ENCODE results near the gene TNFRSF8. TPM values are rescaled to one million over a fixed set of nuclear protein-coding genes. Genes with fewer than 3 reads are reported as not detected.

The TNFRSF8 gene
- total RNA-seq, 2 experiments from 2014 or later: 1.5 to 1.8 TPM

DNA sequence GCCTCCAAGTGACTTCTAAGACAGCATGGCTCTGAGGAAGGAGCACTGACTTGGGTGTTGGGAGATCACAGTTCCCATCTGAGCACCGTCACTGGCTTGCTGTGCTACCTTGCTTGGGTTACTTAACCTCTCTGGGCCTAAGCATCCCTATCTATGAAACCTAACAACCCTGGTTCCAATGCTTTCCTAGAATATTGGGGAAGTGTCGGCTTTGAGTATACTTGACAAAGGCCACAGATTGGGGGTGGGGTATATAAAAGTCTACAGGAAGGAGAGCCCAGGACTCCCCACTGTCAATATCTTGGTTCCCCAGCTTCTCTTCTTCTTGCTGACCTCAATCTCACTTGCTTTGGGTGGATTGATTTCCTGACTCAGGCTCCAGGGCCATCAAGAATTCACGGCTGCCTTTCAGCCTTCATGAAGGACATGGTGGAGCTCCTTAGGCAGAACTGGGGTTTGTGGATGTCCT, 110.0 kb downstream of the TNFRSF8 start:
- no peak for DNase-seq
- H3K9me3 Mint-ChIP-seq: peaks cover 6% of the 10 kb centered on the region
- H3K4me1 Mint-ChIP-seq (ENCODE audit: low read depth): peaks cover 84% of the 10 kb centered on the region
- ChIA-PET CTCF (interaction anchor here (0.8 to 3.9 kb wide), 7 partner anchors 18 to 122 kb away, joined by 3 to 22 read pairs (median 3); no protein-coding TSS in a partner anchor), POLR2A (interaction anchor here (0.8 to 1.4 kb wide), 7 partner anchors 8 to 105 kb away, joined by 3 to 4 read pairs (median 4); no protein-coding TSS in a partner anchor)
- no peaks in the 10 kb centered on the region for H3K27me3 Mint-ChIP-seq
- TF ChIP-seq, protein P1, sequence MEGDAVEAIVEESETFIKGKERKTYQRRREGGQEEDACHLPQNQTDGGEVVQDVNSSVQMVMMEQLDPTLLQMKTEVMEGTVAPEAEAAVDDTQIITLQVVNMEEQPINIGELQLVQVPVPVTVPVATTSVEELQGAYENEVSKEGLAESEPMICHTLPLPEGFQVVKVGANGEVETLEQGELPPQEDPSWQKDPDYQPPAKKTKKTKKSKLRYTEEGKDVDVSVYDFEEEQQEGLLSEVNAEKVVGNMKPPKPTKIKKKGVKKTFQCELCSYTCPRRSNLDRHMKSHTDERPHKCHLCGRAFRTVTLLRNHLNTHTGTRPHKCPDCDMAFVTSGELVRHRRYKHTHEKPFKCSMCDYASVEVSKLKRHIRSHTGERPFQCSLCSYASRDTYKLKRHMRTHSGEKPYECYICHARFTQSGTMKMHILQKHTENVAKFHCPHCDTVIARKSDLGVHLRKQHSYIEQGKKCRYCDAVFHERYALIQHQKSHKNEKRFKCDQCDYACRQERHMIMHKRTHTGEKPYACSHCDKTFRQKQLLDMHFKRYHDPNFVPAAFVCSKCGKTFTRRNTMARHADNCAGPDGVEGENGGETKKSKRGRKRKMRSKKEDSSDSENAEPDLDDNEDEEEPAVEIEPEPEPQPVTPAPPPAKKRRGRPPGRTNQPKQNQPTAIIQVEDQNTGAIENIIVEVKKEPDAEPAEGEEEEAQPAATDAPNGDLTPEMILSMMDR (IDR thresholded peaks at IDR 0.05): no peak
- intact Hi-C loops (cut with micrococcal nuclease): no loop called here
- H3K36me3 Mint-ChIP-seq (ENCODE audit: low read depth): peaks cover 74% of the 10 kb centered on the region
- peak overlapping the region; percentile 67 for H3K4me3 Mint-ChIP-seq
- peak overlapping the region; percentile 98 for H3K27ac Mint-ChIP-seq
- ATAC-seq: no peak

DNA sequence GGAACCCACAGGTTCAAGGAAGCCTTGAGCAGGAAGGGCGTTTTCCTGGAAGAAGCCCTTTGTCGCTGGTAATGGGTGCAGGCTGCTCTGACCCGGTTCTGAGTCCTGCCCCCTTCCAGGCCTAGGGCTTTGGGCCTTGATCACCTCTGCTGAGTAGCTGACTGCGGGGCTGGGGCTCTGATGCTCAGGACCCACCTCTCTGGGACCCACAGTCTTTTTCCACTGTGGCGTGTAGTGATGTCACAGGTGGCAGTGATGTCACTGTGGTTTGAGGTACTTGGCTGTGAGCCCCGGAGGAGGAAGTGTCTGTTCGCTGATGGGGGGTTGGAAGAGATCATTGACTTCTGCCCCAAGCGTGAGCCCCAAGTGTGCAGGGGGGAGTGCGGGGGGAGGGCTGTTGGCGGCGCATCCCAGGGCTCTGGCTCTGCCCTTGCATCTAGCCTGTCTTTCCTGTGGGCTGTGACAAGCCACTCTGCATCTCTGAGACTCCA, 110.6 kb downstream of the TNFRSF8 start:
- Mint-ChIP-seq H3K9me3 (peaks cover 6% of the 10 kb centered on the region), H3K36me3 (ENCODE audit: low read depth) (peaks cover 73% of the 10 kb centered on the region), H3K27ac (peak overlapping the region; percentile 98), H3K27me3 (no peaks in the 10 kb centered on the region), H3K4me1 (ENCODE audit: low read depth) (peaks cover 88% of the 10 kb centered on the region), H3K4me3 (peak overlapping the region; percentile 67)
- DNase-seq: peak; percentile 97
- CTCF ChIA-PET: interaction anchor here (0.8 to 3.9 kb wide), 6 partner anchors 25 to 123 kb away, joined by 3 to 22 read pairs (median 3); no protein-coding TSS in a partner anchor
- peak; percentile 38 for ATAC-seq
- intact Hi-C loops (cut with micrococcal nuclease): no loop called here
- POLR2A ChIA-PET: interaction anchor here (0.8 to 1.4 kb wide), 7 partner anchors 9 to 106 kb away, joined by 3 to 4 read pairs (median 4); no protein-coding TSS in a partner anchor
- TF ChIP-seq, protein P1 (IDR thresholded peaks at IDR 0.05): no peak

GRCh38 chr1:12174924-12175810, 112.1 kb downstream of the TNFRSF8 start:
- Mint-ChIP-seq H3K4me1 (ENCODE audit: low read depth) (peaks cover 88% of the 10 kb centered on the region), H3K36me3 (ENCODE audit: low read depth) (peaks cover 73% of the 10 kb centered on the region), H3K27ac (peak overlapping the region; percentile 98), H3K9me3 (peaks cover 6% of the 10 kb centered on the region), H3K4me3 (peak overlapping the region; percentile 67), H3K27me3 (no peaks in the 10 kb centered on the region)
- POLR2A ChIA-PET: interaction anchor here (0.7 to 5.3 kb wide), 8 partner anchors 8 to 28 kb away, joined by 3 to 57 read pairs (median 4); partner anchors contain the start of gene TNFRSF1B
- TF ChIP-seq, protein P1 (IDR thresholded peaks at IDR 0.05): no peak
- DNase-seq: no peak
- CTCF ChIA-PET: interaction anchor here (3.9 kb wide), 1 partner anchor 51 kb away, joined by 22 read pairs; no protein-coding TSS in a partner anchor
- ATAC-seq: no peak
- intact Hi-C loops (cut with micrococcal nuclease): loop anchor here (5.0 kb wide), 1 partner anchor 48 kb away; no protein-coding TSS in a partner anchor

- DNase-seq: no peak
- peaks cover 2% of the 10 kb centered on the region for H3K9me3 Mint-ChIP-seq
- no peak for ATAC-seq
- ChIA-PET CTCF (interaction anchor here (1.2 to 7.4 kb wide), 8 partner anchors 8 to 59 kb away, joined by 3 to 98 read pairs (median 8); partner anchors contain the start of gene TNFRSF1B), POLR2A (interaction anchor here (0.7 to 5.3 kb wide), 10 partner anchors 9 to 268 kb away, joined by 3 to 57 read pairs (median 16); partner anchors contain the start of gene TNFRSF1B)
- H3K27ac Mint-ChIP-seq: peak overlapping the region; percentile 98
- TF ChIP-seq, protein P1 (IDR thresholded peaks at IDR 0.05): no peak
- peaks cover 86% of the 10 kb centered on the region for H3K4me1 Mint-ChIP-seq (ENCODE audit: low read depth)
- peaks cover 72% of the 10 kb centered on the region for H3K36me3 Mint-ChIP-seq (ENCODE audit: low read depth)
- no peaks in the 10 kb centered on the region for H3K27me3 Mint-ChIP-seq
- peak overlapping the region; percentile 44 for H3K4me3 Mint-ChIP-seq
- intact Hi-C loops (cut with micrococcal nuclease): loop anchor here (5.0 kb wide), 1 partner anchor 49 kb away; no protein-coding TSS in a partner anchor
These were observed 113.4 kb downstream of the TNFRSF8 start for GRCh38 chr1:12176298-12177118.
